ENCODE measurements around the gene STX16. TPM values are rescaled to one million over a fixed set of nuclear protein-coding genes. Genes with fewer than 3 reads are reported as not detected.

Gene STX16
- total RNA-seq, 1 experiment from 2014 or later = 44.5 TPM

DNA sequence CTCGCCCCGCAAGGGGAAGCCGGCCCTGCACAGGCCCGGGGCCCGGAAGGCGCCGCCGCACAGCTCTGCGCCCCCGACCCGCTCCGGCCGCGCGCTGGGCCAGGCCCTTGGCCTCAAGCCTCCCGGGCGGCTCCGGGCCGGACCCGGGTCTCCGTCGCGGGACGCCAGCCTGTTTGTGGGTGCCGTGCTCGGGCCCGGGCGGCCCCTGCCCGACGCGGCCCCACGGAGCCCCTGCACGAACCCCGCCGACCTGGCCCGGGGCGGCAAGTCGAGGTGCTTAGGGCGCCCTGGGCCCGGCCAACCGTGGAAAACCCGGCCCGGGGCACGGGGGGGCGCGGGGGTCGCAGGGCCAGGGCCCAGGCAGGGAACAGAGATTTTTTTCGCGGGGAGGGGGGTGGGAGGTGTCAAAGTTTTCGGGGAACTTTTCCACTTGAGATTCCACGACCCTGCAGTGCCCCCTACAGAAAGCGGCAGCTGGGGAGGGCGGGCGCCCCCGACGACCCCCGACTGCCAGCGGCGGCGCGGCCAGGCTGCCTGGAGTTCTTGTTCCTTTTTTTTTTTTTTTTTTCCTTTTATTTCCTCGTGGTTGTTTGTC, 805 bp upstream of the STX16 start:
- H3K36me3 ChIP-seq (ENCODE audit: insufficient read depth, low read length, poor library complexity, severe bottlenecking) = no peaks in the 10 kb centered on the region
- no TSS peak for BruUV-seq (replicated peaks)
- intact Hi-C loops (cut with micrococcal nuclease; ENCODE audit: unreplicated experiment) = loop anchor here (2.0 to 5.0 kb wide), 3 partner anchors 168 to 413 kb away; partner anchors contain the start of genes GNAS and GNAS-AS1
- ChIA-PET POLR2A (ENCODE audit: low non-redundant PET) (interaction anchor here (0.6 to 0.8 kb wide), 2 partner anchors 137 to 338 kb away, joined by 3 to 5 read pairs; no protein-coding TSS in a partner anchor), CTCF (interaction anchor here (0.7 to 1.4 kb wide), 6 partner anchors 67 to 220 kb away, joined by 3 to 10 read pairs (median 4); partner anchors contain the start of genes APCDD1L and GNAS)
- peak overlapping the region; percentile 86 for H3K27ac ChIP-seq (ENCODE audit: low read depth, low read length, poor library complexity, severe bottlenecking)
- peak overlapping the region; percentile 95 for H3K4me3 ChIP-seq (ENCODE audit: low read depth, low read length, poor library complexity, severe bottlenecking)
- H3K27me3 ChIP-seq (replicated peaks; ENCODE audit: insufficient read depth, low read depth, low read length, poor library complexity) = no peaks in the 10 kb centered on the region
- TF ChIP-seq EZH2 (IDR thresholded peaks at IDR 0.05; ENCODE audit: borderline replicate concordance, low read depth, low read length, poor library complexity, severe bottlenecking) (no peak), CTCF (conservative IDR thresholded peaks at IDR 0.05; ENCODE audit: low read depth, low read length) (no peak; the same call in 1 of the 2 replicates)
- H3K9me3 ChIP-seq (ENCODE audit: low read depth, low read length, poor library complexity, severe bottlenecking) = no peaks in the 10 kb centered on the region
- peaks cover 21% of the 10 kb centered on the region for H3K4me1 ChIP-seq (ENCODE audit: insufficient read depth, low read length, poor library complexity, severe bottlenecking)
- no peak for DNase-seq (ENCODE audit: low spot score)

DNA sequence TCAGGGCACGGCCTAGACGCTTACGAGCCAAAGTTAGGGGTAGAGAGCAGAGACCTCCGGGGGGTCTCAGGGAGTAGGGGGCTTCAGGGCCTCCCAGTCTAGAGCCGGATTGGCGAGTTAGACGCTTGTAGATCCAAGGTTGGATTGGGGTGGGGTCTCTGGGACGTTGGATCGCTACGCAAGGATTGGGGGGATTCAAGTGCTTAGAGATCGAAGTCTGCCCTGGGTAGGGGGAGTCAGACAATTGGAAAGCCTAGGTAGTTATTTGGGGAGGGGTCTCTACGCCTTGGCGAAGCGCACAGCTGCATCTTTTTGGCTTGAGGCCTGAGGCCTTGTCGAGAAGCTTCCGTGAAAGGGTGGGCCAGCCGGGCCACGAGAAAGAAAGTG, 469 bp downstream of the STX16 start:
- Histone ChIP-seq H3K9me3 (ENCODE audit: low read depth, low read length, poor library complexity, severe bottlenecking) (no peaks in the 10 kb centered on the region), H3K27me3 (replicated peaks; ENCODE audit: insufficient read depth, low read depth, low read length, poor library complexity) (no peaks in the 10 kb centered on the region), H3K4me3 (ENCODE audit: low read depth, low read length, poor library complexity, severe bottlenecking) (peak overlapping the region; percentile 95), H3K27ac (ENCODE audit: low read depth, low read length, poor library complexity, severe bottlenecking) (peak overlapping the region; percentile 86), H3K36me3 (ENCODE audit: insufficient read depth, low read length, poor library complexity, severe bottlenecking) (no peaks in the 10 kb centered on the region), H3K4me1 (ENCODE audit: insufficient read depth, low read length, poor library complexity, severe bottlenecking) (peaks cover 24% of the 10 kb centered on the region)
- no peak for TF ChIP-seq EZH2 (IDR thresholded peaks at IDR 0.05; ENCODE audit: borderline replicate concordance, low read depth, low read length, poor library complexity, severe bottlenecking)
- no peak for TF ChIP-seq CTCF (conservative IDR thresholded peaks at IDR 0.05; ENCODE audit: low read depth, low read length)
- CTCF ChIA-PET = interaction anchor here (0.7 to 1.4 kb wide), 6 partner anchors 137 to 777 kb away, joined by 3 to 10 read pairs (median 3); partner anchors contain the start of genes APCDD1L and GNAS
- POLR2A ChIA-PET (ENCODE audit: low non-redundant PET) = interaction anchor here (0.6 to 0.8 kb wide), 3 partner anchors 12 to 384 kb away, joined by 3 to 4 read pairs (median 3); no protein-coding TSS in a partner anchor
- no TSS peak for BruUV-seq (replicated peaks)
- intact Hi-C loops (cut with micrococcal nuclease; ENCODE audit: unreplicated experiment) = loop anchor here (2.0 to 5.0 kb wide), 3 partner anchors 169 to 415 kb away; partner anchors contain the start of genes GNAS and GNAS-AS1
- DNase-seq (ENCODE audit: low spot score) = no peak

- TSS peak; percentile 94 for BruUV-seq (replicated peaks)
- H3K4me1 ChIP-seq (ENCODE audit: insufficient read depth, low read length, poor library complexity, severe bottlenecking) = peaks cover 25% of the 10 kb centered on the region
Measured at GRCh38 chr20:58651946-58652605, 993 bp downstream of the STX16 start.

More at GRCh38 chr20:58651946-58652605, 993 bp downstream of the STX16 start:
- peak overlapping the region; percentile 95 for H3K4me3 ChIP-seq (ENCODE audit: low read depth, low read length, poor library complexity, severe bottlenecking)
- no peak for TF ChIP-seq EZH2 (IDR thresholded peaks at IDR 0.05; ENCODE audit: borderline replicate concordance, low read depth, low read length, poor library complexity, severe bottlenecking)
- no peak for TF ChIP-seq CTCF (conservative IDR thresholded peaks at IDR 0.05; ENCODE audit: low read depth, low read length)
- H3K9me3 ChIP-seq (ENCODE audit: low read depth, low read length, poor library complexity, severe bottlenecking) = no peaks in the 10 kb centered on the region
- no peaks in the 10 kb centered on the region for H3K36me3 ChIP-seq (ENCODE audit: insufficient read depth, low read length, poor library complexity, severe bottlenecking)
- H3K27me3 ChIP-seq (replicated peaks; ENCODE audit: insufficient read depth, low read depth, low read length, poor library complexity) = no peaks in the 10 kb centered on the region
- ChIA-PET POLR2A (ENCODE audit: low non-redundant PET) (no interaction called here), CTCF (interaction anchor here (0.6 to 1.3 kb wide), 6 partner anchors 13 to 804 kb away, joined by 3 to 6 read pairs (median 4); partner anchors contain the start of gene GNAS)
- intact Hi-C loops (cut with micrococcal nuclease; ENCODE audit: unreplicated experiment) = loop anchor here (2.0 to 5.0 kb wide), 3 partner anchors 170 to 415 kb away; partner anchors contain the start of genes GNAS and GNAS-AS1
- DNase-seq (ENCODE audit: low spot score) = peak; percentile 79
- peak overlapping the region; percentile 86 for H3K27ac ChIP-seq (ENCODE audit: low read depth, low read length, poor library complexity, severe bottlenecking)
